GM04504 (cell line): Measurements from ENCODE around the gene IL3.

ENCODE experiments used
- DNase-seq: peaks from one replicate; pipeline ENCODE4 v3.0.0-alpha.2; 2012; ENCODE audit warnings: low read depth

The IL3 gene

GRCh38 chr5:132057498-132058255 is 2.8 kb upstream of the IL3 start:
- no peak for DNase-seq

GRCh38 chr5:132058646-132059042 is 1.8 kb upstream of the IL3 start:
- no peak for DNase-seq

GRCh38 chr5:132059043-132059695 is 1.3 kb upstream of the IL3 start:
- DNase-seq, result no peak

DNA sequence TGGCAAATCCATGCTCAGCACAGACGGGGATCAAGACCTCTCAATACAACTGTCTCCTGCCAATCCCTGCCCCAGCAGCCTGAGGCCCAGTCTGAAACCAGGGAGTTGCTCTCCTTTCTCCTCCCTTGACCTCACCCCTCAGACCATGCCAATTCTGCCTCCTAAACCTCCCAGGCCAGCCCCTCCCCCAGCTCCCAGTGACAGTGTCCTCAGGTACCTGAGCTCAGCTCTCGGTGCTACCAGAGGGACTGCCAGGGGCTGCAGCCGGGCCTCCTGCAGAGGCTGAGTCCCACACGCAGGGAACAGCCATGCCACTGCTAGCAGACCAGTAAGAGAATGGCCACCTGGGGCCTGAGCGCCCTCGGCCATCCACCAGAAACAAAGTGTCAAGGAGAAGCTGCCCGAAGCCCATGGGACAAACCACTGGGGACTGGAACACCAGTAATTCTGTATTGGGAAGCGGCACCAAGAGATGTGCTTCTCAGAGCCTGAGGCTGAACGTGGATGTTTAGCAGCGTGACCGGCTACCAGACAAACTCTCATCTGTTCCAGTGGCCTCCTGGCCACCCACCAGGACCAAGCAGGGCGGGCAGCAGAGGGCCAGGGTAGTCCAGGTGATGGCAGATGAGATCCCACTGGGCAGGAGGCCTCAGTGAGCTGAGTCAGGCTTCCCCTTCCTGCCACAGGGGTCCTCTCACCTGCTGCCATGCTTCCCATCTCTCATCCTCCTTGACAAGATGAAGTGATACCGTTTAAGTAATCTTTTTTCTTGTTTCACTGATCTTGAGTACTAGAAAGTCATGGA is 557 bp upstream of the IL3 start:
- DNase-seq, result no peak

- DNase-seq, result peak; percentile 30
Observed at GRCh38 chr5:132063090-132063911, 2.8 kb downstream of the IL3 start.

DNA sequence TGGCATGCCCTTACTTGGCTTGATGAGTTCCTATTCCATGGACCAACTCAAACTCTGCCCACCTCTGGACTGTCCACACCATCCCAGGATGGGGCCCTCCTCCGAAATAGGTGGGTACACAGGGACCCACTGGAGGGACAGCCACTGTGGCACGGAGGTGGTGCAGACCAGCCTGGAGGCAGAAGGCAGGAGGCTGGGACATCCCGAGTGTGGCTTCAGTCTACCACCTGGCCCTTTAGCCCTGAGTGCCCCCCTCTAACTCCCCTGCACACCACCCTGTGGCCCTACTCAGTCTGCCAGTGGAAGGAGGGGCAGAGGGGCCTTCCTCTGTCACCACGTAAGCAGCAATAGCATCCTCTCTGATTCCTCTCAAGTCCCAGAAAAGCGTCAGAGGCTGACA is 3.7 kb downstream of the IL3 start:
- no peak for DNase-seq

GRCh38 chr5:132064738-132065331 is 4.4 kb downstream of the IL3 start:
- DNase-seq, result peak; percentile 41

DNA sequence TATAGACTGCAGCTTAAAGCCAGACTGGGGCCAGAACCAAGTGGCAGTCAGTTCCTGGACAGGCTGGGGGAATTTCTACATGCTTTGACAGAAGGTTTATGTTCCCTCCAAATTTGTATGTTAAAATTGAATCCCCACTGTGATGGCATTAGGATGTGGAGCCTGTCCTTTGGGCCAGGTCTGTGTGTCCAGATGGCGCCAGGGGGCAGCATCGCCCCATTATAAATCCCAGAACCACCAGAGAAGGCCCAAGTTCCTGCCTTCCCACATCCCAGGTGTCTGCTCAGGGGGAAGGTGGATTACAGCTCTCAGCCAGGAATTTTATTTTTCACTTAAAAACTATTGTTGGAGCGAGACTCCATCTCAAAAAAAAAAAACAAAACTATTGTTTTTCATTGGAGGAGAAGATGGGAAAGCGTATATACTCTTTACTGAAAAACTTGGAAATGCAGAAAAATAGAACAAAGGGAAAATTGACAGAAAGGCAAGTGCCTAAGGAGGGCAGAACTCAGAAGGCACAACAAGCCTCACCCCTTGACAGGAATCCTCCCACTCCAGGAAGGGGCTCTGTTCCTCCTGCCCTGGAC is 5.0 kb downstream of the IL3 start:
- peak; percentile 46 for DNase-seq

GRCh38 chr5:132065951-132066701 is 5.7 kb downstream of the IL3 start:
- DNase-seq, result no peak

- no peak for DNase-seq
Observed at GRCh38 chr5:132066871-132067270, 6.4 kb downstream of the IL3 start.

DNA sequence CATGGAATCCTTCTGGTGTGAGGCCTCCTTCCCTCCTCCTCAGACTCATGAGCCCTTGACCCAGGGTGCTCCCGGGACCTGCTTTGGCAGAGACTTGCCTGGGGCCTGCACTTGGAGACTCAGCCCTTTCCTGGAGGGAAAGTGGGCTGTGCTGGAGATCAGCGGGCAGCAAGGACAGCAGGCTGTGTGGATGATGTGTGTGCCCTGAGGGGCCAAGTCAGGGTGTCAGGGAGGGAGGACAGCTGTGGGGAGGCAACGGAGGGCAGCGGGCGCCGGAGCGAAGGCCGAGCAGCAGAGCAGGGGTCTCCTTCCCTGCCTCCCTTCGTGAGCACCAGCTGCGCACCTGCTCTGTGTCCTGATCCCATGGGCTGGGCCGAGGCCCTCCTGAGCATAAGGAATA is 7.0 kb downstream of the IL3 start:
- DNase-seq, result no peak

- no peak for DNase-seq
Observed at GRCh38 chr5:132067941-132068808, 7.7 kb downstream of the IL3 start.

DNA sequence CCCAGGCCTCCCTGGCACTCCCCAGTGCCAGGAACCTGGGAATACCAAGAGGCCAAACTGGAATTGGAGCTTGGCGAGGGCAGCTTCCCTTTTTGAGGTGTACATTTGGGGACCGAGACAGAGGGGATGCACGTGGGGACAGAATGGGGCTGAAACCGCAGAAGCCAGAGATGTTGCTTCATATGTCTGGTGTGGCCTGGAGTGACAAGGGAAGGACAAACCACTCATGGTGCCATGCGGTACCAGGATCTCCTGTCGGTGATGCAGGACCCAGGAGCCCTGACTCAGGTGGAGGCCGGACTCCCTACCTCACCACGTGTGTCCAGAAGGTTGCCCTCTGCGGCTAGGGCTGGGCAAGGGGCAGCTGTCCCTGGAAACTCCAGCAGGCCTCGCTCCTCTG is 9.1 kb downstream of the IL3 start:
- DNase-seq, result no peak

DNA sequence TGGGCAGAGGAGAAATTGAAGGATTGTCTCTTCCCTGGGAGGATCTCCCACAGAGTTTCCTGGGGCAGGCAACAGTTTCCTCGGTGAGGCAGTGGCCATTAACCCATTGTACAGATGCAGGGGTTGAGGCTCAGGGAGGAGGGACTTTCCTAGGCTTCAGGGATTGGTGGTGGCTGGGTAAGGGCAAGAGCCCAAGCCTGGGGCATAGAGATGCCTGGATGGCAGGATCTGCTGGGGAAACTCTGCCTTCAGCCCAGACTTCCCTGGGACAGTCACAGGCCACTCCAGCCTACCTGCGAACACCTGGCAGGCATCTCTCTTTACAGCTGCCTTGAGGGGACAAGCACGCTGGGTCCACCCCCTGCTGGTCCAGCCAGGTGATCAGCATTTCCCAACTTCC is 9.5 kb downstream of the IL3 start:
- DNase-seq, result no peak

GRCh38 chr5:132070460-132071337 is 10.2 kb downstream of the IL3 start:
- no peak for DNase-seq

- DNase-seq, result no peak
Observed at GRCh38 chr5:132071338-132071707, 10.9 kb downstream of the IL3 start.

DNA sequence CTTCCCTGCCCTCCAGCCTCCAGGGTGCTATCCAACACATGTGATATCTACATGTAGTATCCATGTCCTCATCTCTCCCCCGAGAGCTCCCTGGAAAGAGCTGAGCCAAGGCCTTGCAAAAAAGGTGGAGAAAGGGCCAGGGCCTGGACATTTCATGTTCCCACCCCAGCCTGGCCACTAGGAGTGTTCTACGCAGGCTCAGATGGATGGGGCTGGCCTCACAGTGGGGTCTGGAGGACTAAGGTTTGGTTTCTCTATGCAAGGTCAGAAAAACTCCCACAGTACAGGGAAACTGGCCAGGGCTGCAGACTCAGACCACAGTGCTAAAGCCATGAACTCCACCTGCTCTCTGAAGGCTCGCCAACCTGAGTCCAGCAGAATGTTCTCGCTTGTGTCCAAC is 11.6 kb downstream of the IL3 start:
- no peak for DNase-seq

DNA sequence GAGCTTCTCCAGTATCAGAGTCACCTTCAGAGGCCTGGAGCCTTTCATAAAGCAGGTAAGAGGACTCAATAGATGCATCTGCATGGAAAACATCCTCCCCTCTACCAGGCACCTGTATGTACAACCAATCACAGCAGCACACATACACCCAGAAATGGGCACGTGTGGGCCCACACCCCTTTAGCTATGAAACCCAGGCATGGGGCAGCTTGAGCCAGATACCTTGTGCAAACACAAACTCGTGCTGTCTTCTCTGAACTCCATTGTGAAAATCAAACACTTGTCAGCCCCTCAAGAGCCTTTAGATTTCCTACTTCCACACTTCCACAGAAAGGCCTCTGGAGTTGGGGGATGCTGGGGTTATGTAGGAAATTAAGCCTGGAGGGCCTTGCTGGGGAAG is 12.1 kb downstream of the IL3 start:
- no peak for DNase-seq
